ENCODE results near the gene PTPRG.

GRCh38 chr3:61884794-61885193 lies 323.4 kb downstream of the PTPRG start:
- TF ChIP-seq EP300 (IDR thresholded peaks at IDR 0.05; ENCODE audit: borderline replicate concordance) (no peak), MAX (IDR thresholded peaks at IDR 0.05) (no peak), NFIC (IDR thresholded peaks at IDR 0.05) (no peak), YY1 (IDR thresholded peaks at IDR 0.05; ENCODE audit: low read depth) (no peak), REST (IDR thresholded peaks at IDR 0.05; ENCODE audit: low read depth) (no peak), FOXM1 (IDR thresholded peaks at IDR 0.05; ENCODE audit: borderline replicate concordance, low read depth) (no peak), EGR1 (IDR thresholded peaks at IDR 0.05) (no peak), ZBTB7A (IDR thresholded peaks at IDR 0.05; ENCODE audit: low read depth) (no peak)
